Fibroblast of mammary gland (primary cell): ENCODE data around the gene PCDHGA8.

Experiments
- DNase-seq: peaks from one replicate; pipeline ENCODE4 v3.0.0-alpha.2; 2010; ENCODE audit warnings: low read depth
- H3K4me3 ChIP-seq: 2 replicates; pipeline ENCODE4 v1.5.1; 2011; ENCODE audit warnings: low read depth, mild to moderate bottlenecking, low read length, moderate library complexity; ENCODE audit not compliant: control insufficient read depth
- TF ChIP-seq, protein P1 (sequence below): conservative IDR thresholded peaks from 2 replicates; pipeline ENCODE4 v1.5.1; 2011; ENCODE audit warnings: low read depth, low read length, inconsistent platforms; ENCODE audit not compliant: control insufficient read depth, insufficient read depth

The PCDHGA8 gene

GRCh38 chr5:141359790-141360426 is 32.5 kb upstream of the PCDHGA8 start, which contains the start of gene PCDHGB2:
Gene PCDHGB2, plus strand, starts transcription at chr5:141359994. Its CDS starts 142 bp downstream, at chr5:141360136.
- DNase-seq = peak; percentile 63
- H3K4me3 ChIP-seq = peak within 1 kb of the TSS; percentile 31

GRCh38 chr5:141360685-141361084 is 31.7 kb upstream of the PCDHGA8 start:
- DNase-seq = no peak
- TF ChIP-seq, protein P1, sequence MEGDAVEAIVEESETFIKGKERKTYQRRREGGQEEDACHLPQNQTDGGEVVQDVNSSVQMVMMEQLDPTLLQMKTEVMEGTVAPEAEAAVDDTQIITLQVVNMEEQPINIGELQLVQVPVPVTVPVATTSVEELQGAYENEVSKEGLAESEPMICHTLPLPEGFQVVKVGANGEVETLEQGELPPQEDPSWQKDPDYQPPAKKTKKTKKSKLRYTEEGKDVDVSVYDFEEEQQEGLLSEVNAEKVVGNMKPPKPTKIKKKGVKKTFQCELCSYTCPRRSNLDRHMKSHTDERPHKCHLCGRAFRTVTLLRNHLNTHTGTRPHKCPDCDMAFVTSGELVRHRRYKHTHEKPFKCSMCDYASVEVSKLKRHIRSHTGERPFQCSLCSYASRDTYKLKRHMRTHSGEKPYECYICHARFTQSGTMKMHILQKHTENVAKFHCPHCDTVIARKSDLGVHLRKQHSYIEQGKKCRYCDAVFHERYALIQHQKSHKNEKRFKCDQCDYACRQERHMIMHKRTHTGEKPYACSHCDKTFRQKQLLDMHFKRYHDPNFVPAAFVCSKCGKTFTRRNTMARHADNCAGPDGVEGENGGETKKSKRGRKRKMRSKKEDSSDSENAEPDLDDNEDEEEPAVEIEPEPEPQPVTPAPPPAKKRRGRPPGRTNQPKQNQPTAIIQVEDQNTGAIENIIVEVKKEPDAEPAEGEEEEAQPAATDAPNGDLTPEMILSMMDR = no peak
- no peak overlapping the region for H3K4me3 ChIP-seq

More at GRCh38 chr5:141359790-141360426, 32.5 kb upstream of the PCDHGA8 start, which contains the start of gene PCDHGB2:
- TF ChIP-seq, protein P1 = peak; percentile 52

GRCh38 chr5:141362719-141363118 is 29.7 kb upstream of the PCDHGA8 start:
- no peak for DNase-seq
- no peak overlapping the region for H3K4me3 ChIP-seq
- TF ChIP-seq, protein P1 = no peak

DNA sequence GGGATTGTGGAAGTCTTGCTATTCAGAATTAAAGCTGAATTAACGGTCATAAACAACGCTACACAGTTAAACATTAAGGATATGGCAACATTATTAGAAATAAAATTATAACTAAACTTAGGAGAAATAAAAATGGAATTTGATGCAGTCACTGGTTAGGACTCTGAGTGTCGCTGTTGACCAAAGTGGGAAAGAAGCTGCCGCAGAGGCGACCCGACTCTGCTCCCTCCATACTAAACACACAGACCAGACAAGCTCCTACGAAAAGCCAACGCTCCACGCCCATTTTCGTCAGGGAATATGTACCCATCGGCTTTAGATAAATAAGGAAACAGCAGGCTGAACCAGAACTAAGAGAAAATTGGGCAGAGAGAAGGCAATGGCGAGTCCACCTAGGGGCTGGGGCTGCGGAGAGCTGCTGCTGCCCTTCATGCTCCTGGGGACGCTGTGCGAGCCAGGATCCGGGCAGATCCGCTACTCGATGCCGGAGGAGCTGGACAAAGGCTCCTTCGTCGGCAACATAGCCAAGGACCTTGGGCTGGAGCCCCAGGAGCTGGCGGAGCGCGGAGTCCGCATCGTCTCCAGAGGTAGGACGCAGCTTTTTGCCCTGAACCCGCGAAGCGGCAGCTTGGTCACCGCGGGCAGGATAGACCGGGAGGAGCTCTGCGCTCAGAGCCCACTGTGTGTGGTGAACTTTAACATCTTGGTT is 28.3 kb upstream of the PCDHGA8 start, which contains the start of gene PCDHGA5:
Gene PCDHGA5 (plus strand): TSS at position 211 of the 709 bp plus-strand sequence. CDS start 169 bp downstream, at position 380.
- DNase-seq = peak; percentile 28
- H3K4me3 ChIP-seq = peak within 1 kb of the TSS; percentile 4
- TF ChIP-seq, protein P1 = peak; percentile 15

DNA sequence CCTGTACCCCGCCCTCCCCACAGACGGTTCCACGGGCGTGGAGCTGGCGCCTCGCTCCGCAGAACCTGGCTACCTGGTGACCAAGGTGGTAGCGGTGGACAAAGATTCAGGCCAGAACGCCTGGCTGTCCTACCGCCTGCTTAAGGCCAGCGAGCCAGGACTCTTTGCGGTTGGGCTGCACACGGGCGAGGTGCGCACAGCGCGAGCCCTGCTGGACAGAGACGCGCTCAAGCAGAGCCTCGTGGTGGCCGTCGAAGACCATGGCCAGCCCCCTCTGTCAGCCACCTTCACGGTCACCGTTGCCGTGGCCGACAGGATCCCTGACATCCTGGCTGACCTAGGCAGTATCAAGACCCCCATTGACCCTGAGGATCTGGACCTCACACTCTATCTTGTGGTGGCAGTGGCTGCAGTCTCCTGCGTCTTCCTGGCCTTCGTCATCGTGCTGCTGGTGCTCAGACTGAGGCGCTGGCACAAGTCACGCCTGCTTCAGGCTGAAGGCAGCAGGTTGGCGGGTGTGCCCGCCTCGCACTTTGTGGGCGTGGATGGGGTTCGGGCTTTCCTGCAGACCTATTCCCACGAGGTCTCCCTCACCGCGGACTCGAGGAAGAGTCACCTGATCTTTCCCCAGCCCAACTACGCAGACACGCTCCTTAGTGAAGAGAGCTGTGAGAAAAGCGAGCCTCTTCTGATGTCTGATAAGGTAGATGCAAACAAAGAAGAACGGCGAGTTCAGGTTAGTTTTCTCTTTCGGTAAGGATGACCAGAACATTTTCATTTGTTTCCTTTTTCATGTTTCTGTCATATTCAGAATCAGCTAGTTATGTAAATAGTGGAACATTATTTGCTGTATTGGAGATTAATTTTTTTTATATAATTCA is 26.2 kb upstream of the PCDHGA8 start:
- DNase-seq = no peak
- TF ChIP-seq, protein P1 = no peak
- no peak overlapping the region for H3K4me3 ChIP-seq
